Fibroblast of pulmonary artery (primary cell): ENCODE data around the gene RTL10.
"Not testable (repeated sequence)": the region's sequence is repeated elsewhere in the genome, so short reads cannot be mapped to it uniquely, and the experiment has no call there.

ENCODE experiments used
- DNase-seq: peaks from one replicate; pipeline ENCODE4 v3.0.0-alpha.2; 2010; ENCODE audit warnings: low read depth
- H3K4me3 ChIP-seq: replicated peaks from 2 replicates; pipeline ENCODE4 v1.5.1; 2011; ENCODE audit warnings: low read depth, mild to moderate bottlenecking, control low read depth, low read length, moderate library complexity
- CTCF ChIP-seq: IDR thresholded peaks from 2 replicates; pipeline ENCODE4 v1.5.1; 2011; ENCODE audit warnings: mild to moderate bottlenecking, control low read depth, low read length, inconsistent platforms; ENCODE audit errors: missing control alignments

The RTL10 gene

GRCh38 chr22:19840059-19840458 is 14.6 kb downstream of the RTL10 start:
- DNase-seq: no peak
- TF ChIP-seq CTCF: no peak
- no peak overlapping the region for H3K4me3 ChIP-seq

- TF ChIP-seq CTCF: no peak
- no peak overlapping the region for H3K4me3 ChIP-seq
- DNase-seq: no peak
Measured at GRCh38 chr22:19837915-19838314, 16.8 kb downstream of the RTL10 start.

DNA sequence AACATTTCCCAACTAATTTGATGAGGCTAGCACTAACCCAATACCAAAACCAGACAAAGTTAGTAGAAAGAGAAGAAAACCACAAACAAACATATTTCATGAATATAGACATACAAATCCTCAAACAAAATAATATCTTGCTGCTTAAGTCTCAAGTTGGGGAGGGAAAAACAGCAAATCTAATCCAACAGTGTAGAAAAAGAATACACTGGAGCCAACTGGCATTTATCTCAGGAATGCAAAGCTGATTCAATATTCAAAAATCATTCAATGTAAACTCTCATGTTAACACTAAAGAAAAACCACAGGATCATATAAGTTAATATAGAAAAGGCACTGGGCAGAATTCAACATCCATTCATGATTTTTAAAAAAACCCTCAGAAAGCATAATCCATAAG is 18.2 kb downstream of the RTL10 start:
- no peak for DNase-seq
- H3K4me3 ChIP-seq: no peak overlapping the region
- TF ChIP-seq CTCF: no peak

DNA sequence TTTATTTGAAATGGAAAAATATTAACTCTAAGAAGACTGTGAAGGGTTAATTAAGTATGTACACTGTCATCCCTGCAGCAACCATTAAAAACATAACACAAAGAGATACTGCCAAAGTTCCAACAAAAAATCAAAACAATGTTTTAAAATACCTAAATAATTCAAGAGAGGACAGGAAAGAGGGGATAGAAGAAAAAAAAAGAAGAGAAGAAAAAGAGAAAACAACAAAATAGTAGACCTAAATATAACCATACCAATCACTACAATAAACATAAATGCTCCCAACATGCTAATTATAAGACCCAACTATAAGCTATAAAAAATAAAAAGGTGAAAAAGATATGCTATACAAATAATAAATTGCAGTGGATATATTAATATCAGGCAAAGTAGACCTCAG is 20.1 kb downstream of the RTL10 start:
- no peak for DNase-seq
- no peak for TF ChIP-seq CTCF
- no peak overlapping the region for H3K4me3 ChIP-seq

GRCh38 chr22:19833327-19833726 is 21.3 kb downstream of the RTL10 start:
- not testable (repeated sequence) for DNase-seq, H3K4me3 ChIP-seq

- DNase-seq: no peak
- H3K4me3 ChIP-seq: no peak overlapping the region
- no peak for TF ChIP-seq CTCF
Measured at GRCh38 chr22:19832476-19833108, 22.1 kb downstream of the RTL10 start.

DNA sequence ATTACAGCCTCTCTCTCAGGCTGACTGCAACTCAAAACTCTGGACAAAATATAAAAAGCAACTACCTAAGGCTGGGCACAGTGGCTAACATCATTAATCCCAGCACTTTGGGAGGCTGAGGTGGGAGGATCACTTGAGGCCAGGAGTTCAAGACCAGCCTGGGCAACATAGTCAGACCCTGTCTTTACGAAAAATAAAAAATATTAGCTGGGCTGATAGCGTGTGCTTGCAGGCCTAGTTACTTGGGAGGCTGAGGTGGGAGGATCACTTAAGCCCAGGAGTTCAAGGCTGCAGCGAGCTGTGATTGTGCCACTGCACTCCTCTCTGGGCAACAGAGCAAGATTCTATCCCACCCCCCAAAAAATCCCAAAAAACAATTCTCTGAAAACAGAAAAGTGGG is 22.7 kb downstream of the RTL10 start:
- DNase-seq, H3K4me3 ChIP-seq: not testable (repeated sequence)

- TF ChIP-seq CTCF: no peak
- H3K4me3 ChIP-seq: no peak overlapping the region
- no peak for DNase-seq
Measured at GRCh38 chr22:19831016-19831415, 23.7 kb downstream of the RTL10 start.
